ENCODE measurements around the gene CYSRT1.

DNA sequence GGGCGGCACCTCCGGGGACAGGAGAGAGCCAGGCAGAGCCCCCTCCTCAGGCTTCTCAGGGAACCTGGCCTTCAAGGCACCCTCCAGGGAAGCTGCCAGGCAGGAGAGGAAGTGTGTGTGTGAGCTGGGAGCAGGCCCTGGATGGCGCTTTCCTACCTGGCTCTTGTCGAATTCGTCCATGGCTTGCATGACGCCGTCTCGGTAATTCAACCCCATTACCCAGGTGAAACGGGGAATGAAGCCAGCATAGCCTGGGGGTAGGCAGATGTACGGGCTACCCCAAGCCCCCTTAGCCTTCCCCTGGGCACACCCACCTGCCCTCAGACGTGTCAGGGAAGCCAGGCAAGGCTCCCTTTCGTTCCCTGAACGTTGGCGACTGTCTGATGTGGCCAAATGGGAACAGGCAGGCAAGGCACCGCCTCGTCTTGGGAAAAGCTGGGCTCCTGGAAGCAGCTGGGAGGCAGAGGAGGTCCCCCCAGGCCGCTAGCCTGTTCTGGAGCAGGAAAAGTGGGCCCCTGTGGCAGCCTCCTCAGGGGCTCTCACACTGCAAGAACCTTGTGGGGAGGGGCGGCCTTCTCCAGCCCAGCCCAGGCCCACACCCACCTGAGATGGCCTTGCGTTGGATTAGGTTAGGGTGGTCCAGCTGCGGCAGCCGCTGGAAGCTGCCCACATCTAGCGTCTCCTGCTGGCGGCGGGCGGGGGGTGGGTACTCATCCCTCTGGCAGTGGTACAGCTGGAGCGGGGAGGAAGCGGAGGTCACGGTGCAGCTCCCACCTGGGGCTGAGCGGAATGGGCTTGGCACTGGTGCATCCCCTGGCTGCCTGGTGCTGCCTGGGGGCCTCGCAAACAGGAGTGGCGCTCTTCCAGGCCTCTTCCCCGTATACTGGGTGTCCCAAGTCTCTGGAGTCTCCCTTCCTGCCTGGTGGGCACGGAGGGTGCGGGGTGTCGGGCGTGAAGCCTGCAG is 19.8 kb downstream of the CYSRT1 start:
- TF ChIP-seq RAD21 (IDR thresholded peaks at IDR 0.05; ENCODE audit: low read length): no peak
- TF ChIP-seq MXI1 (IDR thresholded peaks at IDR 0.05; ENCODE audit: low read depth, low read length): no peak
- TF ChIP-seq TAF1 (IDR thresholded peaks at IDR 0.05; ENCODE audit: borderline replicate concordance, low read depth, low read length): no peak; the same call in 1 of the 2 replicates
- no peak for TF ChIP-seq TCF12 (IDR thresholded peaks at IDR 0.05)
- no peak for TF ChIP-seq NFIC (IDR thresholded peaks at IDR 0.05; ENCODE audit: borderline replicate concordance)
- TF ChIP-seq POLR2AphosphoS5 (IDR thresholded peaks at IDR 0.05; ENCODE audit: low read depth, low read length): no peak
- TF ChIP-seq, protein P1, sequence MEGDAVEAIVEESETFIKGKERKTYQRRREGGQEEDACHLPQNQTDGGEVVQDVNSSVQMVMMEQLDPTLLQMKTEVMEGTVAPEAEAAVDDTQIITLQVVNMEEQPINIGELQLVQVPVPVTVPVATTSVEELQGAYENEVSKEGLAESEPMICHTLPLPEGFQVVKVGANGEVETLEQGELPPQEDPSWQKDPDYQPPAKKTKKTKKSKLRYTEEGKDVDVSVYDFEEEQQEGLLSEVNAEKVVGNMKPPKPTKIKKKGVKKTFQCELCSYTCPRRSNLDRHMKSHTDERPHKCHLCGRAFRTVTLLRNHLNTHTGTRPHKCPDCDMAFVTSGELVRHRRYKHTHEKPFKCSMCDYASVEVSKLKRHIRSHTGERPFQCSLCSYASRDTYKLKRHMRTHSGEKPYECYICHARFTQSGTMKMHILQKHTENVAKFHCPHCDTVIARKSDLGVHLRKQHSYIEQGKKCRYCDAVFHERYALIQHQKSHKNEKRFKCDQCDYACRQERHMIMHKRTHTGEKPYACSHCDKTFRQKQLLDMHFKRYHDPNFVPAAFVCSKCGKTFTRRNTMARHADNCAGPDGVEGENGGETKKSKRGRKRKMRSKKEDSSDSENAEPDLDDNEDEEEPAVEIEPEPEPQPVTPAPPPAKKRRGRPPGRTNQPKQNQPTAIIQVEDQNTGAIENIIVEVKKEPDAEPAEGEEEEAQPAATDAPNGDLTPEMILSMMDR (IDR thresholded peaks at IDR 0.05): no peak
- no peak for TF ChIP-seq GATA2 (CRISPR knock-in tag; IDR thresholded peaks at IDR 0.05)
- TF ChIP-seq, protein P2, sequence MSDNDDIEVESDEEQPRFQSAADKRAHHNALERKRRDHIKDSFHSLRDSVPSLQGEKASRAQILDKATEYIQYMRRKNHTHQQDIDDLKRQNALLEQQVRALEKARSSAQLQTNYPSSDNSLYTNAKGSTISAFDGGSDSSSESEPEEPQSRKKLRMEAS (IDR thresholded peaks at IDR 0.05; ENCODE audit: low read depth): no peak
- no peak for TF ChIP-seq SMC3 (IDR thresholded peaks at IDR 0.05; ENCODE audit: low read depth, low read length)
- TF ChIP-seq NRF1 (IDR thresholded peaks at IDR 0.05; ENCODE audit: low read depth, low read length): no peak
